NCI-H187 treated with DMSO at 0.1 percent for 48 hours (cell line): ENCODE results near the gene MSH3.
"Not testable (repeated sequence)": the region's sequence is repeated elsewhere in the genome, so short reads cannot be mapped to it uniquely, and the experiment has no call there.

Source experiments
- DNase-seq: peaks from one replicate; lab custom pipeline; 2025; lab: John Stamatoyannopoulos, UW

The MSH3 gene

DNA sequence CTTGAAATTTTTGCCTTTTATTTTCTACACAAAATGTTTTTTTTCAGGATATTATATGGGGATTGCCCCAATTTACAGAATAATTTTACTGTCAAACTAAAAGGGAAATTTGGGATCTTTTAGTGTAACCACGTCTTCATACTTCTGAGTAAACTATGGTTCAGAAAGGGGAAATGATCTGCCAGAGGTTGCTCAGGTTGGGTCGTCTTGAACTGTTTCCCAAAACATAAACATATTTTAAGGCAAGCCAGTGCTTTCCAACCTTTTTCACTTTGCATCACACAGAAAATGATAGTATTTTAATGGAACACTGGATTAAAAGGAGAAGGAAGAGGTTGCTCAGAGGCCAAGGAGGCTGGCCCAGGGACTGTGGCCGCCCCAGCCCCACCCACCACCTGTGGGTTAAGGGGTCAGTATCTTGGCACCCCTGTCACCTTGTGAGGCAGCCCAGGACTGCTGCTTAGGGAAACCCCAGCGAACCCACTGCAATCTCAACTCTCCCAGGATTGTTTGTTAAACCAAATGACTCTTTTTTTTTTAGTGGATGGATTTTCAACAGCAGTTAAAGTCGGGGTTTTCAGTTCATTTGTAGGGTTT lies 143.1 kb downstream of the MSH3 start:
- DNase-seq = no peak

DNA sequence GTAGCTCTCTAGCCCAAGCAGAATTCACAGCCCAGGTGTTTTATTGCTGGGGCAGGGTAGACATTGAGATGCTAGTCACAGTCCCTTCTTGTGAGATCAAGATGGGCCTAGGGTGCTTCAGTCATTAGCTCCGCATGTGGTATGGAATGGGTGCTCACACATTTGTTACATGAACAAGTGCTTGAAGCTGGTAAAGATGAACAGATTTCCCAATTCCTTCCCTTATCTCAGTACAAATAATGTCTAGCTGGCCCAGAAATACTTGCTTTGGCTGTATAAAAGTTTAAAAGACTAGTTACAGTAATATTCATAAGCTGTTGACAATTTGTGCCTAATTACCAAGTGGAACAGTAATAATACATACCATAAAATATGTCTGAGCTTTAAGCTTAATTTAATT lies 143.7 kb downstream of the MSH3 start:
- DNase-seq = no peak

DNA sequence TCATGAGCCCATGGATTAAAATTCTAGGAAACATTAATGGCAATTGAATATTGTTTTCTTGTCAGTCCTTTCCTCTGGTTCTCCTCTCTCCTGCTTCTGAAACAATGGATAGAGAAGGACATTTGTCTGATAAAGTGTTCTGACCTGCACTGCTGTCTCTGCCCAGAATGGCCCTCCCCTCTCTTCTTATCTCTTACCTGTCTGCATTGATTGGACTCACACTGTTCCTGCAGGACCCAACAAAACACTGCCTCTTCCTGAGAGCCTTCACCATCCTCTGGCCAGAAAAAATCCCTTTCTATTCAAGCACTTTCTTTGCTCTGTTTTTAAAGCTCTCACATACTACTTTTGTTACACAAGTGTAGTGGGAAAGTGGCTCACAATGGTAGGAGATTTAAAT lies 144.2 kb downstream of the MSH3 start:
- no peak for DNase-seq

DNA sequence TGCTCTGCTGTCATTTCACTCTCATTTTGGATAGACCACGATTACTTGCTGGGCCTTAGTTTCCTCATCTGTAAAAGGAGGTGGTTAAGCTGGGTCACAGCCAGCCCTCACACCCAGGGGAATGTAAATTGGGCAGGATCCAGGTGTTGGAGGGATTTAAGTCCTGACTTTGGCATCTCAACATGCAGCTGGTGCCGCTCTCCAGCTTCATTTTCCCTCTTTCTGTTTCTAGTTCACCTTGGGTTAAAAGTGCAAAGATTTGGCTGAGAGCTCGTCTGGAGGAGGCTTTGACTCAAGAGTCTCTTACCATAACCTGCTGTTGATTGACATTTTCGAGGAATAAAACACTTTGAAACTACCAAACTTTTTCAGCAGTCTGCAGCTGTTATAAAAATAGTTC lies 144.6 kb downstream of the MSH3 start:
- DNase-seq = no peak

DNA sequence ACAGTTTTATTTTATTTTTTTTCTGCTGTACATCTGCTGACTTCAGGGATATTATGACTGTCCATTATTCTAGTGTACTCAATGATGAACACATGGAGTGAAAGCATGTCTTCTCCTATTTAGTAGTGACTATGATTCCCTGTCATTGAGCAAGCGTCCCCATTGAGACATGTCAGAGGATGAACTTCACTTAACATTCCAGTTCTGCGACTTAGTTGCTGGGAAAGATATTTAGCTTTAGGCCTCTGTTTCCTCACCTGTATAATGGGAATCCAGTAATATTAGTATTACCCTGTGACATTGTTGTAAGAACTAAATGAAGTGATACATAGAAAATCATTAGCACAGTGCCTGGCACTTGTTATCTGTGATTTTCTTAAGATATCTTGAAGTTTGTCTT lies 145.1 kb downstream of the MSH3 start:
- no peak for DNase-seq

DNA sequence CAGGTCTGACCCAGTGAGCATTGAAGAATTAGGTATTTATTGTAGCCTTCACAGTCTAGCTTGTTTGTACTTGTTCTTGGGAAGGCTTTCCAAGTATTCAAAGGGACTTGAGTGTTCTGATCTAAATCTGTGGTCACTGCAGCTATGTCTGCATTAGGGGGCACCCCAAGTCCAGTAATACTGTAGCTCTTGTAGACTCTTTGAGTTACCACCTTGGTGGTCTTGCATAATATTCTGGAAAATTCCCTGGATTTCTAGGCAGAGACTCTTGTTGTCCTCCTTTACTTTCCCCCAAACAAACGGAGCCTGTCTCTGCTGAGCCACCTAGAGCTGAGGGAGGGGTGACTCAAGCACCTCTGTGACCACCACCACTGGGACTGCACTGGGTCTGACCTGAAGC lies 149.9 kb downstream of the MSH3 start:
- DNase-seq = no peak

DNA sequence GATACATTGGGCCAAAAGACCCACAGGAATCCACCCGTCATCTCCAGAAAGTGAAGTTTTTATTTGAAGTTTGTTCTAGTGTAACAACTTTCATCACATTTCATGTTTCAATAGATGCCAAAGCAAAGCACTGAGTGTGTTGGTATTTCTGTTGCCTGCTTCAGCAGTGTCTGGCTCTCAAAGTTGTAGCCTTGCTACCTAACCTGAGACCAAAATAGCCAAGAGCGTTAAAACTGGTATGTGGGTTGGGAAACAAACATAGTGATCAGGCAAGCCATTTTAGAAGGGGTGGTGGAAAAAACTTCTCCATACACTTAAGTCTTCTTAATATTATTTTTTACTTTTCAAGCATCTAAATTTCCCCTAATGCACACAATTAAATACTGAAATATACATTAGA lies 150.6 kb downstream of the MSH3 start:
- no peak for DNase-seq

DNA sequence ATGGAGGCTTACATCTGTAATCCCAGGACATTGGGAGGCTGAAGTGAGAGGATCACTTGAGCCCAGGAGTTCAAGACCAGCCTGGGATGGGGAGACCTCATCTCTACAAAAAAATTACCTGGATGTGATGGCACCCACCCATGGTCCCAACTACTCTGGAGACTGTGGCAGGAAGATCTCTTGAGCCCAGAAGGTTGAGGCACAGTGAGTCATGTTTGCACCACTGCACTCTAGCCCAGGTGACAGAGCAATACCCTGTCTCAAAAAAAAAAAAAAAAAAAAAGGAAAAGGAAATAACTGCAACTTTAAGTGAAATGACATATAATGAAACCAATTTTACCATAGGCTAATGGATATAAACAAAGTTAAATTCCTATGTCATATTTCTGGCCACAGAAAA lies 152.5 kb downstream of the MSH3 start:
- DNase-seq = no peak

DNA sequence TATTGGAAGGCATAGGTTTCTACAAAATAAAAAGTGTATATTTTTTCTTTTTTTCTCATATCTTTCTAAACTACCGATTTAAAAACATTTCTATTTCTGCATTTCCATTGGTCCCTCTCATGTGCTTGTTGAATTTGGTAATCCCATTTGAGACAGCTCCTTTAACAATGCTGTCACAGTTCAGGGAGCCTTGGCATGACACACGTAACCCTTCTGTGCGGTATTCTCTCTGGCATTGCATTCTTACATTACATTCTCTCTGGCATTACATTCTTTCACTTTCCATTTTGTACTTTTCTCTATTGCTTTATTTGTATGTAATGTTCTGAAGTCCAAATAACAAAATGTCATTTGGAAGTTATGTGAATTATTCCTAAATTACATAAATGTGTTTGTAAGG lies 155.0 kb downstream of the MSH3 start:
- no peak for DNase-seq

DNA sequence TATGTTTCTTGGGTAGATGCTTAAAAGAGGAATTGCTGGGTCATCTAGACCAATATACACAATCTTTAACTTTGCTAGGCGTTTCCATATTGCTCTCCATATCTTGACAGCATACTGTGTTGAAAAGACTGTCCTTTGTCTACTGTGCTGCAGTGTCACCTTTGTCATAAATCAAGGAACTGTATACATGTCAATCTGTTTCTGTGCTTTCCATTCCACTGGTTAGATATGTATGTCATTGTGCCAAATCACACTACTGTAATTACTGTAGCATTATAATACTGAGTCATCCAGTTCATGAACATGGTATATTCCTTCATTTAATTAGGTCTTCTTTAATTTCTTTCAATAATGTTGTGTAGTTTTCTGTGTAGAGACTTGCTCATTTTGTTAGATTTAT lies 156.0 kb downstream of the MSH3 start:
- no peak for DNase-seq

DNA sequence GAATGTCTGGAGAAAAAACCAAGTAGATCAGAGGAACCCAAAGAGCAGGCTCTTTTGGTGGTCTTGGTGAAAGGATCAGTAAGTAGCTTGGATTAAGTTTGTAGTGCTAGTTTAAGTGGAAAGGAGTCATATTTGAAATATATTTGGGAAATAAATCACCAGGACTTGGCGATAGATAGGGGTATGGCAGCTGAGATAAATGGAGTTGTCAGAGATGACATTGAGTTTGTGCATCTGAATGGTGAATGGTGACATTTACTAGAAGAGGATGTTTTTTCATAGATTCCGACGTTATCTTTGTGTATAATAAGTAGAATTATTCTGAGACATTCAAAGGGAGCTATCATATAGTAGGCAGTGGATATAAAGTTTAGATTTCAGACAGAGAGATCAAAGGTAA lies 162.1 kb downstream of the MSH3 start:
- no peak for DNase-seq

DNA sequence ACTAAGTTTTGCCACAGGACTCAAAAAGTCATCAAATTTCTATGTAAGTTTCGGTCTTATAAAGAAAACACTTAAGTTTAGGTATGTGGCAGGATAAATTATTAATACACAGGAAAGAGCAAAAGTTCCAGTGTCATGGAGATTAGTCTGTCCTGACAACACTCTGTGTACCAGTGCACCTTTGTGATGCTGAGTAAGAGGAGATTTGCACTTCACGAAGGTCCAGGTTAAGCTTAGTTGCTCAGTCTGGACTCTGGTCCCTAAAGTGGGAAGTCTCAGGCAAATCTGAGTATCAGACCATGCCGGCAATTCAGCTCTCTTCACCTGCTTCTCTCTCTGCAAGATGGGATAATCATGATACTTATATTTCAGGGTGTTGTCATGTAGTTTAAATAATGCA lies 166.2 kb downstream of the MSH3 start:
- DNase-seq = no peak

DNA sequence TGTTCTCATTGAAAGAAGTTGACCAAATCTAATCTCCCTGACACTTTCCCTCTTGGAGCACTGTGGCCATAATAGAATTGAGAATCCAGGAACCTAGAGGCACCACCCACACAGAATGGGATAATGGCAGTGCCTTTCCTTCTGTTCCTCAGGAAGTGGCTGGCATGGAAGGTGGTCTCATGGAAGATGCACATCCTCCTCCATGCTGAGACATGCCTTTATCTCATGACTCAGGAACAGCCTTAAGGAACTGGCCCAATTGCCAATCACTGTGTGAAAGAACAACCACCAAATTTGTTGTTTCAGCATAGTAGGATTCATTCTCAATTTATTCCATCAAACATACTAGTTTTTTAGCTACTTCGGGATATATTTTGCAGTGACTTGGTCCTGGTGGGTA lies 168.2 kb downstream of the MSH3 start:
- no peak for DNase-seq

DNA sequence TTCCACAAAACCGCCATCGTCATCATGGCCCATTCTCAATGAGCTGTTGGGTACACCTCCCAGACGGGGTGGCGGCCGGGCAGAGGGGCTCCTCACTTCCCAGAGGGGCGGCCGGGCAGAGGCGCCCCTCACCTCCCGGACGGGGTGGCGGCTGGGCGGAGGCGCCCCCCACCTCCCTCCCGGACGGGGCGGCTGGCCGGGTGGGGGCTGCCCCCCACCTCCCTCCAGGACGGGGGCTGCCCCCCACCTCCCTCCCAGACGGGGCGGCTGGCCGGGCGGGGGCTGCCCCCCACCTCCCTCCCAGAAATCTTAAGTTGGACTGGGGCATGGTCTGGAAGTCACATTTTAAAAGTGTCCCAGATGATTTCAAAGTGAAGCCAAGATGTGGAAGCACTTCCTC lies 169.7 kb downstream of the MSH3 start:
- DNase-seq = not testable (repeated sequence)

DNA sequence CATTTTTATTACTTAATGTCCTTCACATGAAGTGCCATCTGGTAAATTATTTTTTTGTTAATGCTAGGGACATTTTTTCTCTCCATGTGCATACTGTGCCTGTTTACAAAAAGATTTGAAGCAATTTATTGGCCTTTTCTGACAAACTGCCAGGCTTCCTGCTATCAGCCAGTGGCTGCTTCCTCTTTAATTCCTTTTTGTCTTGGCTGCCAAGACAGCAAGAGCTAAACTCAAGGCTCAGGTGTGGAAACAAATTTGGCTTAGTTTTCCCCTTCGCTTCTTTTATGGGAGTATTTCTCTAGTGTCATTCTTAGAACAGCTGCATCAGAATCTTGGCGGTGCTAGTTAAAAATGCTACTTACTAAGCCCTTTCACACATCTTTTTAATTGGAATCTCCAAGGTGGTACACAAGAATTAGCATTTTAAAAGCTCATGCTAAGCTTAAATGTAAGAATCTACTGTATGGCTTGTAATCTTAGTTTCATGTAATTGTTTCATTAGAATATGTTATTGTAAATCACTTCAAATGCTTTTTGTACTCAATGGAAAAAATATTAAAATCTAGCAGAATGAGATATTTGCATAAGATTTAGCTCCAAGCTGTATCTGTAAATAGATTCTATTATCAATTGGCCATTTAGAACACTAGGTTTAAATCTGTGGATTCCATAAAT lies 171.5 kb downstream of the MSH3 start:
- no peak for DNase-seq

DNA sequence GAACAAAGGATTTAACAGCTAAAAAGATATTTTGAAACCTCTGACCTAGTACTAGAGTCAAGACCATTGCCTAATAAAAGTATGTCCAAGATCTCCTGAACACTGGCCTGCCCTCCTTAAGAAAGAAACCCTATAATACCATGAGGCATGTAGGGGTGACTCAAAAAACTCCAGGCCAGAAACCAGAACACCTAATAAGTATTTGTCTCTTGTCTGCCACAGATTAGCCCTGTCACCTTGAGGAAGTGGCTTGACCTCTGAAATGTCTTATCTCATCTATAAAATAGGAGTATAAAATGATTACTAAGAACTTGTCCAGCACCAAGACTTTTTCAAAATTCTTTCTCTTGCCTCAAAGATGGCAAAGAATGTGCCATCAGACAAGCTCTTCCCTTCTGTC lies 180.3 kb downstream of the MSH3 start:
- no peak for DNase-seq

DNA sequence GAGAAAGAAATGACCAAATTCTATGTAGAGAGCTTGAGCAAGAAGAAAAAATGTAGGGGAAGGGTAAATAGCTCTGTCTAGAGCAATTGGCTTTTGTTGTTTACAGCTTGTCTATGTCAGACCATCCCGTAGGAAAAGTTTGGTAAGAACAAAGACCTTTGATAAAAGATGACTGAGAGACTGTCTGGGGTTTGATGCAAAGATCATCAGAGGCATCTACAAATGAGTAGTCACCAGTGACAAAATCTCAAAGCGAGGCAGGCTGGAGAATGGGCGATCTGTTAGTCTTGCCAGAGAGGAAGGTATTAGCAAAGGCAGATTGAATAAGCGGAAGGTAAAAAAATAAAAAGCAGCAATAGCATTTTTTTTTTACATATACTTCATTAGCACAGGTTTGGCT lies 180.7 kb downstream of the MSH3 start:
- DNase-seq = no peak

DNA sequence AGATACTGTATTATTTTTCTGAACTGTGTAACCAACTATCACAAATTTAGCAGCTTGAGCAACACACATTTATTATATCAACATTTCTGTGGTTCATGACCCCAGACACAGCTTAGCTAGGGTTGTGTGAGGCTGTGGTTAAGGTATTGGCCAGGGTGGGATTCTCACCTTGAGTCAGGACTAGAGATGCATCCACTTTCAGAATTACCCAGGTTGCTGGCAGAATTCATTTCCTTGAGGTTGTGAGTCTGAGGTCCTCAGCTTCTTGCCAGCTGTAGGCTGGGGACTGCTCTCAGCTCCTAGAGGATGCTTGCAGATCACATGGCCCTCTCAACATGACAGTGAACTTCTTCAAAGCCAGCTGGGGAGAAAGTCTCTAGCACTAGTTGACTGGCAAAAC lies 183.2 kb downstream of the MSH3 start:
- no peak for DNase-seq

DNA sequence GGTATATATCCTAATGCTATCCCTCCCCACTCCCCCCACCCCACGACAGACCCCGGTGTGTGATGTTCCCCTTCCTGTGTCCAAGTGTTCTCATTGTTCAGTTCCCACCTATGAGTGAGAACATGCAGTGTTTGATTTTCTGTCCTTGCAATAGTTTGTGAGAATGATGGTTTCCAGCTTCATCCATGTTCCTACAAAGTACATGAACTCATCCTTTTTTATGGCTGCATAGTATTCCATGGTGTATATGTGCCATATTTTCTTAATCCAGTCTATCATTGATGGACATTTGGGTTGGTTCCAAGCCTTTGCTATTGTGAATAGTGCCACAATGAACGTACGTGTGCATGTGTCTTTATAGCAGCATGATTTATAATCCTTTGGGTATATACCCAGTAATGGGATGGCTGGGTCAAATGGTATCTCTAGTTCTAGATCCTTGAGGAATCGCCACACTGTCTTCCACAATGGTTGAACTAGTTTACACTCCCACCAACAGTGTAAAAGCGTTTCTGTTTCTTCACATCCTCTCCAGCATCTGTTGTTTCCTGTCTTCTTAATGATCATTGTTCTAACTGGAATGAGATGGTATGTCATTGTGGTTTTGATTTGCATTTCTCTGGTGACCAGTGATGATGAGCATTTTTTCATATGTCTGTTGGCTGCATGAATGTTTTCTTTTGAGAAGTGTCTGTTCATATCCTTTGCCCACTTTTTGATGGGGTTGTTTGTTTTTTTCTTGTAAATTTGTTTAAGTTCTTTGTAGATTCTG lies 186.8 kb downstream of the MSH3 start:
- DNase-seq = not testable (repeated sequence)

DNA sequence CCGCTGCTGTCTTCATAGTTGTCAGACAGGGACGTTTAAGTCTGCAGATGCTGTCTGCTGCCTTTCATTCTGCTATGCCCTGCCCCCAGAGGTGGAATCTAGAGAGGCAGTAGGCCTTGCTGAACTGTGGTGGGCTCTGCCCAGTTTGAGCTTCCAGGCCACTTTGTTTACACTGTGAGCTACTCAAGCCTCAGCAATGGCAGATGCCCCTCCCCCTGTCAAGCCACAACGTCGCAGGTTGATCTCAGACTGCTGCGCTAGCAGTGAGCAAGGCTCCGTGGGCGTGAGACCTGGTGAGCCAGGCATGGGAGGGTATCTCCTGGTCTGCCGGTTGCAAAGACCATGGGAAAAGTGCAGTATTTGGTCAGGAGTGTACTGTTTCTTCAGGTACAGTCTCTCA lies 192.0 kb downstream of the MSH3 start:
- not testable (repeated sequence) for DNase-seq

DNA sequence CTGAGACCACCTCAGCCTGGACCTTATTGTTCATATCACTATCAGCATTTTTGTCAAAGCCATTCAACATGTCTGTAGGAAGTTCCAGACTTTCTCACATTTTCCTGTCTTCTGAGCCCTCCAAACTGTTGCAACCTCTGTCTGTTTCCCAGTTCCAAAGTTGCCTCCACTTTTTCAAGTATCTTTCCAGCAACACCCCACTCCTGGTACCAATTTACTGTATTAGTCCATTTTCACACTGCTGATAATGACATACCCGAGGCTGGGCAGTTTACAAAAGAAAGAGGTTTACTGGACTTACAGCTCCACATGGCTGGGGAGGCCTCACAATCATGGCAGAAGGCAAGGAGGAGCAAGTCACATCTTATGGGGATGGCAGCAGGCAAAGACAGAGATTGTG lies 195.7 kb downstream of the MSH3 start:
- not testable (repeated sequence) for DNase-seq

DNA sequence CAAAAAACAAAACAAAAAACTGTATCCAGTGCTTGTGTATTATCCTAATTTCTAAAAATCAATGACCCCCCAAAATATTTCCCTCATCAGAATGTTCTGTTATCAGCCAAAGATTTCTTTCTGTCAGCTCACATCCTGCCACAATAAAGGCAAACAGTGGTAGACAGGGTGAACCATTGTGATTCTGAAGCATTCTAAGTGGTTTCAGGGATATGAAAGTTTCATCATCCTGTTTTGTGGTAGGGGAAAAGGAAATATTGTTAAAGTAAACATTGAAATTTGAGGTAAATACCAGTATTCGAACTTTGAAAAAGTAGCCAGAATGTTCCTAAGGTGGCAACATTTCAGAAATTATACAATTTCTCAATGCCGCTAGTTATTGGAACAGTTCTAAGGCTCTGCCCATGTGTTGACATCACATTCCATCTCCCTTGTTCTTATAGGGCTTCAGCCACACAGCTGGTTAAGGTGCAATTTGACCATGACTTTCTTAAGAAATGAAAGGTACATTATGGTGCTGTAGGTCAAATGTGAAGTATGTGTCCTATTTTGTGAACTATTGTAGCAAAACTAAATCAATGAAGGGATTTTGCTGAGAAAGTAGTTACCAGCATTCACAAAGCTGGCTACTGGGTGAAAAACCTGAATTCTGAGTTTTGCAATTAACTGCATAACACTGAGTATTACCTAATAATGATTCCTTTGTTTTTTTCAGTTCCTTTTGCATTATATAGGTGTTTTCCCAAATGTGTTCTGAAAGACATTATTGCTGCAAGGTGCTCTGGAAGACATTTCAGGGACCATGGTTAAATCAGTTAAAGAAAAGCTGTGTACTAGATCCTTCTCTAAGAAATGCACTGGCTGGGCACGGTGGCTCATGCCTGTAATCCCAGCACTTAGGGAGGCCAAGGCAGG lies 198.1 kb downstream of the MSH3 start:
- no peak for DNase-seq
